ENCODE results near the gene AQP1. TPM values are rescaled to one million over a fixed set of nuclear protein-coding genes. Genes with fewer than 3 reads are reported as not detected.
A peak's percentile ranks its signal among the peaks of the same experiment; 100 is the strongest.

AQP1 gene
- total RNA-seq, 1 experiment from 2014 or later: 0.15 TPM

- H3K36me3 Mint-ChIP-seq (ENCODE audit: insufficient read depth in 1 of 3, low read depth in 3 of 3): no peaks in the 10 kb centered on the region
- DNase-seq: no peak
- no peak overlapping the region for H4K8ac ChIP-seq (replicated peaks; ENCODE audit: insufficient read length, low read depth, low read length)
- no peaks in the 10 kb centered on the region for H3K9me3 ChIP-seq (ENCODE audit: control insufficient read depth, low read depth, low read length)
- H3K27ac Mint-ChIP-seq: peak overlapping the region in 1 of 3 experiments; percentile 36; a peak in 3 of 7 replicates
- no peak overlapping the region for H4K91ac ChIP-seq (ENCODE audit: insufficient read length, low read depth, low read length)
- H3T11ph ChIP-seq (ENCODE audit: low read length): no peak overlapping the region
- H2AFZ ChIP-seq (ENCODE audit: low read length): no peak overlapping the region
- no peak overlapping the region for H3K4me2 ChIP-seq (ENCODE audit: insufficient read depth, insufficient read length, low read length)
- no peaks in the 10 kb centered on the region for H3K27me3 ChIP-seq (ENCODE audit: insufficient read depth, low read length)
- no peaks in the 10 kb centered on the region for H4K20me1 ChIP-seq (ENCODE audit: control insufficient read depth, insufficient read depth, insufficient read length)
- H3K9me3 Mint-ChIP-seq: no peaks in the 10 kb centered on the region
- no peak overlapping the region for H3K18ac ChIP-seq (ENCODE audit: insufficient read length, low read depth, low read length)
- no peak overlapping the region for H3K56ac ChIP-seq (ENCODE audit: insufficient read length, low read depth, low read length)
- H3K79me1 ChIP-seq (ENCODE audit: insufficient read depth, low read depth, low read length, poor library complexity, severe bottlenecking): no peaks in the 10 kb centered on the region
- H3K23ac ChIP-seq (ENCODE audit: insufficient read length, low read depth, low read length): no peak overlapping the region
- H3K23me2 ChIP-seq (ENCODE audit: insufficient read length, low read depth, low read length, poor library complexity, severe bottlenecking): no peaks in the 10 kb centered on the region
- peaks cover 6% of the 10 kb centered on the region for H3K27me3 Mint-ChIP-seq (ENCODE audit: low read depth)
- H4K5ac ChIP-seq (ENCODE audit: insufficient read length, low read depth, low read length): no peak overlapping the region
- no peak overlapping the region for H3K9ac ChIP-seq (ENCODE audit: extremely low read depth, insufficient read length, low read length)
- no peak overlapping the region for H3K14ac ChIP-seq (ENCODE audit: insufficient read depth, low read length)
- WGBS (ENCODE audit: extremely low coverage, insufficient read length, low lambda C conversion rate): no CpG with 5 or more reads among the region's 3 CpGs
- H2BK20ac ChIP-seq (ENCODE audit: low read depth, low read length, poor library complexity, severe bottlenecking): no peak overlapping the region
- H3K4ac ChIP-seq (ENCODE audit: low read depth, low read length): no peak overlapping the region
- no peak for TF ChIP-seq CTCF (conservative IDR thresholded peaks at IDR 0.05)
- no peak overlapping the region for H3K4me3 Mint-ChIP-seq
- H3K27ac ChIP-seq (ENCODE audit: insufficient read length, low read depth, low read length): no peak overlapping the region
- no peak overlapping the region for H2AK5ac ChIP-seq (ENCODE audit: insufficient read length, low read length)
- no peaks in the 10 kb centered on the region for H3K4me1 ChIP-seq (ENCODE audit: insufficient read depth, low read length)
- peaks cover 11 to 39% of the 10 kb centered on the region in 2 experiments for H3K4me1 Mint-ChIP-seq
- no peak overlapping the region for H2BK15ac ChIP-seq (ENCODE audit: low read depth, low read length)
- no peaks in the 10 kb centered on the region for H3K79me2 ChIP-seq (ENCODE audit: insufficient read depth, low read length)
- H2BK12ac ChIP-seq (ENCODE audit: insufficient read length, low read depth, low read length): no peak overlapping the region
- H2BK120ac ChIP-seq (ENCODE audit: low read depth, low read length, poor library complexity, severe bottlenecking): no peak overlapping the region
- no peak overlapping the region for H2BK5ac ChIP-seq (ENCODE audit: insufficient read length, low read length)
Measured at GRCh38 chr7:30916255-30916654, 4.6 kb downstream of the AQP1 start.

Data from H9 (cell line).